Thymus (tissue), 11 donors: ENCODE results near the gene AKNA. TPM values are rescaled to one million over a fixed set of nuclear protein-coding genes. Genes with fewer than 3 reads are reported as not detected.

ENCODE experiments used
- DNase-seq, 9 donors: peaks; one replicate each; pipeline ENCODE4 v3.0.0-alpha.2; 2013; ENCODE audit warnings: low spot score in 9 of 9, low read depth in 6 of 9, missing footprints in 1 of 9
- H3K27ac ChIP-seq, 2 donors: one replicate each; pipeline ENCODE4 v1.5.1; 2013; ENCODE audit warnings: control low read depth in 1 of 2, low read depth in 1 of 2, low read length in 1 of 2, mild to moderate bottlenecking in 1 of 2, moderate library complexity in 1 of 2
- H3K27me3 ChIP-seq, 2 donors: one replicate each; pipeline ENCODE4 v1.5.1; 2013; ENCODE audit warnings: low read length in 1 of 2; ENCODE audit not compliant: control insufficient read depth in 2 of 2, insufficient read depth in 1 of 2
- H3K36me3 ChIP-seq, 2 donors: one replicate each; pipeline ENCODE4 v1.5.1; 2013; ENCODE audit warnings: low read length in 1 of 2, mild to moderate bottlenecking in 1 of 2, moderate library complexity in 1 of 2; ENCODE audit not compliant: control insufficient read depth in 2 of 2, insufficient read depth in 2 of 2
- H3K4me1 ChIP-seq, 2 donors: one replicate each; pipeline ENCODE4 v1.5.1; 2013; ENCODE audit warnings: low read length in 2 of 2; ENCODE audit not compliant: control insufficient read depth in 2 of 2, insufficient read depth in 2 of 2
- H3K4me3 ChIP-seq, 2 donors: one replicate each; pipeline ENCODE4 v1.5.1; 2013; ENCODE audit warnings: low read length in 2 of 2, control low read depth in 1 of 2, mild to moderate bottlenecking in 1 of 2
- H3K9me3 ChIP-seq, 2 donors: one replicate each; pipeline ENCODE4 v1.5.1; 2013; ENCODE audit warnings: low read length in 1 of 2, mild to moderate bottlenecking in 1 of 2; ENCODE audit not compliant: control insufficient read depth in 2 of 2, insufficient read depth in 1 of 2
- WGBS: extraction: QIAGEN DNeasy Blood & Tissue Kit; methylation state at CpG from one replicate; pipeline ENCODE4 v1.1.7; 2013; 5-methylcytosine and 5-hydroxymethylcytosine counted together
- polyA plus RNA-seq: library from polyadenylated mRNA; stranded (reverse); fragments of 200-250 nt; gene quantifications from one replicate; pipeline ENCODE4 v1.2.3, GENCODE V29; 2013
- total RNA-seq: library from RNA; stranded (reverse); fragments of 120-200 nt; gene quantifications from one replicate; pipeline ENCODE4 v1.2.4, GENCODE V29; 2013
- donor health status: healthy.

Gene AKNA
- total and polyA plus RNA-seq, 2 donors, result 52.2 to 162 TPM

- peaks cover 0 to 5% of the 10 kb centered on the region in 2 donors for H3K36me3 ChIP-seq
- H3K9me3 ChIP-seq, result no peaks in the 10 kb centered on the region
- 94% methylated on average over 16 of the region's 16 CpGs for WGBS
- H3K4me3 ChIP-seq, result no peak overlapping the region
- peak overlapping the region in 1 of 2 donors; percentile 54 for H3K27ac ChIP-seq
- no peak for DNase-seq
- peaks cover 37 to 53% of the 10 kb centered on the region in 2 donors for H3K4me1 ChIP-seq
- H3K27me3 ChIP-seq, result no peaks in the 10 kb centered on the region
Measured at GRCh38 chr9:114396558-114397218, 8.9 kb upstream of the AKNA start.

- H3K4me1 ChIP-seq, result peaks cover 37 to 56% of the 10 kb centered on the region in 2 donors
- no peaks in the 10 kb centered on the region for H3K27me3 ChIP-seq
- H3K27ac ChIP-seq, result peak overlapping the region; percentile 19 to 50
- WGBS, result 88% methylated on average over 5 of the region's 5 CpGs
- H3K4me3 ChIP-seq, result no peak overlapping the region
- no peaks in the 10 kb centered on the region for H3K9me3 ChIP-seq
- H3K36me3 ChIP-seq, result peaks cover 0 to 8% of the 10 kb centered on the region in 2 donors
- no peak for DNase-seq
Measured at GRCh38 chr9:114395768-114396167, 8.0 kb upstream of the AKNA start.

GRCh38 chr9:114395334-114395617 lies 7.5 kb upstream of the AKNA start:
- no peaks in the 10 kb centered on the region for H3K27me3 ChIP-seq
- 60% methylated on average over 5 of the region's 5 CpGs for WGBS
- H3K36me3 ChIP-seq, result peaks cover 0 to 13% of the 10 kb centered on the region in 2 donors
- no peaks in the 10 kb centered on the region for H3K9me3 ChIP-seq
- no peak overlapping the region for H3K4me3 ChIP-seq
- DNase-seq, result no peak
- H3K4me1 ChIP-seq, result peaks cover 40 to 61% of the 10 kb centered on the region in 2 donors
- H3K27ac ChIP-seq, result peak overlapping the region; percentile 64 to 83

- no peak overlapping the region for H3K4me3 ChIP-seq
- WGBS, result 83% methylated on average over 7 of the region's 7 CpGs
- DNase-seq, result peak in 1 of 9 donors; percentile 47
Measured at GRCh38 chr9:114394523-114395333, 6.9 kb upstream of the AKNA start.

GRCh38 chr9:114392749-114393112 lies 4.9 kb upstream of the AKNA start:
- Histone ChIP-seq H3K36me3 (peaks cover 0 to 13% of the 10 kb centered on the region in 2 donors), H3K27me3 (no peaks in the 10 kb centered on the region), H3K4me1 (peaks cover 56 to 79% of the 10 kb centered on the region in 2 donors), H3K4me3 (no peak overlapping the region), H3K9me3 (peaks cover 0 to under 1% of the 10 kb centered on the region in 2 donors), H3K27ac (peak overlapping the region; percentile 3 to 4)
- no peak for DNase-seq
- 73% methylated on average over 3 of the region's 3 CpGs for WGBS

More at GRCh38 chr9:114394523-114395333, 6.9 kb upstream of the AKNA start:
- no peaks in the 10 kb centered on the region for H3K9me3 ChIP-seq
- H3K36me3 ChIP-seq, result peaks cover 0 to 13% of the 10 kb centered on the region in 2 donors
- H3K4me1 ChIP-seq, result peaks cover 45 to 67% of the 10 kb centered on the region in 2 donors
- peak overlapping the region; percentile 64 to 83 for H3K27ac ChIP-seq
- no peaks in the 10 kb centered on the region for H3K27me3 ChIP-seq

GRCh38 chr9:114390952-114391351 lies 3.2 kb upstream of the AKNA start:
- Histone ChIP-seq H3K27ac (no peak overlapping the region), H3K4me1 (peaks cover 46 to 68% of the 10 kb centered on the region in 2 donors), H3K4me3 (no peak overlapping the region), H3K27me3 (no peaks in the 10 kb centered on the region), H3K9me3 (peaks cover 0 to 8% of the 10 kb centered on the region in 2 donors), H3K36me3 (peaks cover 0 to 8% of the 10 kb centered on the region in 2 donors)
- no peak for DNase-seq
- 97% methylated on average over 2 of the region's 2 CpGs for WGBS

- H3K27me3 ChIP-seq, result no peaks in the 10 kb centered on the region
- H3K4me3 ChIP-seq, result peak overlapping the region in 1 of 2 donors; percentile 99
- H3K36me3 ChIP-seq, result peaks cover 0 to 8% of the 10 kb centered on the region in 2 donors
- peaks cover 38 to 66% of the 10 kb centered on the region in 2 donors for H3K4me1 ChIP-seq
- peak overlapping the region; percentile 8 to 97 for H3K27ac ChIP-seq
- DNase-seq, result no peak
- WGBS, result 90% methylated on average over 7 of the region's 7 CpGs
- H3K9me3 ChIP-seq, result peaks cover 0 to 8% of the 10 kb centered on the region in 2 donors
Measured at GRCh38 chr9:114389612-114390368, 2.0 kb upstream of the AKNA start.

GRCh38 chr9:114388764-114389375 lies 1.1 kb upstream of the AKNA start:
- DNase-seq, result no peak

More at GRCh38 chr9:114388764-114389375, 1.1 kb upstream of the AKNA start:
- H3K4me1 ChIP-seq, result peaks cover 36 to 66% of the 10 kb centered on the region in 2 donors
- peak overlapping the region; percentile 97 for H3K27ac ChIP-seq
- peaks cover 0 to 8% of the 10 kb centered on the region in 2 donors for H3K9me3 ChIP-seq
- peaks cover 0 to 10% of the 10 kb centered on the region in 2 donors for H3K36me3 ChIP-seq
- H3K27me3 ChIP-seq, result no peaks in the 10 kb centered on the region
- 80% methylated on average over 9 of the region's 9 CpGs for WGBS
- H3K4me3 ChIP-seq, result peak overlapping the region; percentile 73 to 99
